NT2/D1 (cell line): ENCODE data around the gene SLC6A11.

Experiments
- YY1 ChIP-seq: IDR thresholded peaks from 2 replicates; pipeline ENCODE4 v1.6.1; 2011; ENCODE audit not compliant: insufficient read length, insufficient read depth
- ZNF274 ChIP-seq: IDR thresholded peaks from 2 replicates; pipeline ENCODE4 v1.6.1; 2011; ENCODE audit warnings: mild to moderate bottlenecking, low read depth, low read length

DNA sequence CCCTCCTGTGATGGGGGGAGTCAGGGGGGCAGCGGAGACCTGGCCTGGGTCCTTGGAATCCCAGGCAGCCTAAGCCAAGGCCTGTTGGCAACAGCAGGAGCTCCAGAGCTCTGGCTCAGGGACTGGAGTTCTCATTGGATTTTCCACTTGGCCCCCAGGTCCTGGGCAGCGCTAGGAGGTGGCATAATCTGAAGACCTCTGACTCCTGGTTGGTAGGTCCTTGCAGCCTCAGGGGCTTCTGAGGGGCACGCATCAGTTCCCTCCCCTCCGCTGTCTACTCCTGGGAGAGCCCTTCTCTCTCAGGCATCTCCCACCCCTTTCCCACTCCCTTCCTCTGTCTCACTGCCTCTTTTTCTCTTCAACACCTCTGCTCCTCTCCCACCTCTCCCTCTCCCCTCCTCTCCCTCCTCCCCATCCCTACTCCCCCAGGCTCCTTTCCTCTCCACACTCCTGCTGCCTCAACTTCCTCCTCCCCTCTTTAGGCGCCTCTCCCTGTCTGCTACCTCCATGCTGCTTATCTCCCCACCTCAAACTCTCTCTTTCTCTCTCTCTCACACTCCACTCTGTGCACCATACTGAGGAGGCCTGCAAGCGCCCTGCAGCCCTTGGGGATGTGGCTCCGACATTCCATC is 135.4 kb downstream of the SLC6A11 start:
- TF ChIP-seq ZNF274 (no peak), YY1 (no peak)
